Heart right ventricle (tissue), 16 donors: Measurements from ENCODE around the gene AMACR. TPM values are rescaled to one million over a fixed set of nuclear protein-coding genes. Genes with fewer than 3 reads are reported as not detected.
A peak's percentile ranks its signal among the peaks of the same experiment; 100 is the strongest.

ENCODE experiments used
- ATAC-seq, 8 donors: fragments of 200-7000 bp; cut with Tn5 transposase; one replicate each; pipeline ENCODE4 v1.9.1; 2020; ENCODE audit warnings: mild to moderate bottlenecking in 8 of 8, moderate library complexity in 8 of 8, moderate number of reproducible peaks in 1 of 8
- DNase-seq, 2 donors: peaks; one replicate each; pipeline ENCODE4 v3.0.0-alpha.2; 2020
- H3K27ac ChIP-seq, 10 donors: fragments of 200-600 bp; sonication (generic) in 2 of 10; one replicate each; pipeline versions ENCODE4 v1.5.0 to v1.8.0; 2020 to 2022; ENCODE audit warnings: mild to moderate bottlenecking in 3 of 10
- H3K27me3 ChIP-seq, 7 donors: fragments of 200-600 bp; one replicate each; pipeline ENCODE4 v1.8.0; 2021 to 2022; ENCODE audit warnings: mild to moderate bottlenecking in 2 of 7
- H3K36me3 ChIP-seq, 9 donors: fragments of 200-600 bp; sonication (generic) in 1 of 9; one replicate each; pipeline versions ENCODE4 v1.5.0 to v1.8.0; 2020 to 2022; ENCODE audit warnings: mild to moderate bottlenecking in 2 of 9
- H3K4me1 ChIP-seq, 9 donors: fragments of 200-600 bp; sonication (generic) in 1 of 9; one replicate each; pipeline versions ENCODE4 v1.5.0 to v1.8.0; 2020 to 2022; ENCODE audit warnings: mild to moderate bottlenecking in 4 of 9
- H3K4me3 ChIP-seq, 10 donors: fragments of 200-600 bp; sonication (generic) in 2 of 10; one replicate each; pipeline versions ENCODE4 v1.5.0 to v1.8.0; 2020 to 2022; ENCODE audit warnings: mild to moderate bottlenecking in 7 of 10, moderate library complexity in 2 of 10
- H3K9me3 ChIP-seq, 11 donors: fragments of 200-600 bp in 10 of 11; sonication (generic) in 2 of 11; one replicate each; pipeline versions ENCODE4 v1.5.0 to v1.8.0; 2013 to 2022; ENCODE audit warnings: mild to moderate bottlenecking in 2 of 11, control low read depth in 1 of 11, moderate library complexity in 1 of 11
- WGBS, 2 donors: extraction: QIAGEN DNeasy Blood & Tissue Kit; methylation state at CpG; one replicate each; pipeline ENCODE4 v1.1.7; 2013; ENCODE audit warnings: inconsistent platforms in 1 of 2; 5-methylcytosine and 5-hydroxymethylcytosine counted together
- intact Hi-C, 10 donors: fragments of 100-400 bp; cut with DNase I; formaldehyde crosslinking; loops; one replicate each; pipeline versions ENCODE4 v1.11.1 to v1.14.2; 2022
- polyA plus RNA-seq, 2 donors: library from polyadenylated mRNA; stranded (reverse); fragments of 200-250 nt; gene quantifications; one replicate each; pipeline ENCODE4 v1.2.3, GENCODE V29; 2013
- total RNA-seq, 10 donors: library from RNA; stranded (reverse); fragmentation: NEBNext Ultra II Directional in 3 of 10; extraction: Animal tissue kit (Norgen Biotek cat#: 25700) in 3 of 10; gene quantifications; one replicate each; pipeline versions ENCODE4 v1.2.1 to v1.2.4, GENCODE V29; 2021 to 2023
- TF ChIP-seq, protein P1 (sequence below), 9 donors: fragments of 200-600 bp; sonication (generic) in 2 of 9; IDR thresholded peaks; one replicate each; pipeline versions ENCODE4 v1.5.0 to v1.8.0; 2021 to 2022; ENCODE audit warnings: antibody characterized with exemption in 9 of 9, mild to moderate bottlenecking in 5 of 9, moderate library complexity in 1 of 9
- donor health status: Arrhythmogenic right ventricular cardiomyopathy.
- donor health status: ischemic (EF 13 %, LVEDD 7.1; RV severe dilation, severe dysfunction).
- donor health status: healthy with polysubstance abuse.
- donor health status: DM: no; HTN: yes; CAD: no.
- donor health status: DM: no; HTN: no; CAD: no.
- donor health status: ischemic (EF 25% LVEDD 6.9; RV normal size, moderate dysfunction).
- donor health status: ischemic (EF 25% LVEDD 5.7; RV mildly dilated, moderate dysfunction).
- donor health status: healthy.
- donor health status: DM: yes; HTN: yes; CAD: no.
- donor health status: Ischemic cardiomyopathy.
- donor health status: ischemic (EF 35%, LVEDD 5.7; RV mildly dilated, moderate dysfunction).
- donor health status: nonischemic (EF 11% LVEDD 7.7; RV severe dilation, severe dysfunction).
- donor health status: DM: yes; HTN: yes; CAD: no.
- donor health status: PGD.
- donor health status: ischemic (EF 29% LVEDD 5.4; RV normal size, mild dysfunction).
- donor health status: nonischemic (EF 23%, LVEDD 6.1; RV moderate dilation, normal function).

AMACR gene
- total and polyA plus RNA-seq, 12 donors: 3.0 to 16.2 (median 8.8) TPM

DNA sequence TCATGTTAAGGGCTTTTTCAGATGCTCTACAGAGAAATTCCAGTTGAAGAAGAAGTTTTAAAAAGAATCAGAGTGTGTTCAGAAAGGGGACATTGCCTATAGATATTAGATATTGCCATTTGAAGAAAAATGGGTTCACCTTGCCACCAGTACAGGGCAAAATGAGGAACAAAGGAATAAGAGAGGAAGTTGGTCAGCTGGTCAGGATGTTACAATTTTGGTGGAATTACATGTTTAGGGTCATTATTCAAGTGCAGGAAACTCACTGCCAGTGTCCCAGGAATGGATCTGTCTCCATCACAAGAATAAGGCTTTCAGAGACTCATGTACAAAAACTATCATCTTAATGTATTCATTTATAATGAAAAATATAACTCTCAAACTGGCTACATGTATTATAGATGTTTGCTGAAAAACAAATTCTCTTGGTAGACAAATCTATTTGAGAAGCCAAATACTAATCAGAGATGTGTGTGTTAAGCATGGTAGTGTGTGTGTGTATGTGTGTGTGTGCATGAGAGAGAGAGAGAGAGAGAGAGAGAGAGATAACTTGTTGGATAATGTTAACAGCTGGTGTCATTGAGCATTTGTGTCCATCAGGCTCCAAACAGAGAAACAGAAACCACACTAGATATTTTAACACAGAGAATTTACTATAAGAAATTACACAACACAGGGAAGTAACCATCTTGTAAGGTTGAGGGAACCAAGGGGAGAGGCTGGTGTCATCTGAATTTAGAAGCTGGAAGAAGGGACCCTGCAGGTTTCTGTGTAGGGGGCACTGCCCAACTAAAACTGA is 40.1 kb upstream of the AMACR start:
- Histone ChIP-seq H3K27ac (no peak overlapping the region), H3K27me3 (no peaks in the 10 kb centered on the region), H3K36me3 (peaks cover 0 to 16% (median 0%) of the 10 kb centered on the region in 9 donors), H3K4me3 (no peak overlapping the region), H3K9me3 (no peaks in the 10 kb centered on the region), H3K4me1 (peaks cover 7 to 55% (median 35%) of the 10 kb centered on the region in 9 donors)
- intact Hi-C loops: no loop called here
- ATAC-seq: no peak
- TF ChIP-seq, protein P1, sequence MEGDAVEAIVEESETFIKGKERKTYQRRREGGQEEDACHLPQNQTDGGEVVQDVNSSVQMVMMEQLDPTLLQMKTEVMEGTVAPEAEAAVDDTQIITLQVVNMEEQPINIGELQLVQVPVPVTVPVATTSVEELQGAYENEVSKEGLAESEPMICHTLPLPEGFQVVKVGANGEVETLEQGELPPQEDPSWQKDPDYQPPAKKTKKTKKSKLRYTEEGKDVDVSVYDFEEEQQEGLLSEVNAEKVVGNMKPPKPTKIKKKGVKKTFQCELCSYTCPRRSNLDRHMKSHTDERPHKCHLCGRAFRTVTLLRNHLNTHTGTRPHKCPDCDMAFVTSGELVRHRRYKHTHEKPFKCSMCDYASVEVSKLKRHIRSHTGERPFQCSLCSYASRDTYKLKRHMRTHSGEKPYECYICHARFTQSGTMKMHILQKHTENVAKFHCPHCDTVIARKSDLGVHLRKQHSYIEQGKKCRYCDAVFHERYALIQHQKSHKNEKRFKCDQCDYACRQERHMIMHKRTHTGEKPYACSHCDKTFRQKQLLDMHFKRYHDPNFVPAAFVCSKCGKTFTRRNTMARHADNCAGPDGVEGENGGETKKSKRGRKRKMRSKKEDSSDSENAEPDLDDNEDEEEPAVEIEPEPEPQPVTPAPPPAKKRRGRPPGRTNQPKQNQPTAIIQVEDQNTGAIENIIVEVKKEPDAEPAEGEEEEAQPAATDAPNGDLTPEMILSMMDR (IDR thresholded peaks at IDR 0.05): no peak
- DNase-seq: no peak

DNA sequence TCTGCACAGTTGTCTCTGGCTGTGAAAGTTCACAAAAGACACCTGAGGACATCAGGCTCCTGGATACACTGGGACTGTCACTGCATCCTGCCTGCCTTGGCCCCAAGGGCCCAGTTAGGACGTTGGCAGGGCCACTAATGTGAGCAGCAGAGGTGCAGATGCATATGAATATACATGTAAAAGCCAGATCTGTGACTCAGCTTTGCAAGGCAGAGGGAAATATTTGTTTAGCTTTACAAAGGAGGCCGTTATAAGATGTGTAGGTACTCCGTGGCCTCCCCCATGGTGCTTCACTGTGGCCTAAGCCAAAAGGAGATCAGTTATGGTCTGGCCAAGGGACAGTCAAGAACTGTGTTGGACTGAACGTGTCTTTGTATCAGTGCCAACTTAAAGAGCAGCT is 39.3 kb upstream of the AMACR start:
- DNase-seq (no peak), ATAC-seq (peak in 1 of 8 donors; percentile 43)
- TF ChIP-seq, protein P1 (IDR thresholded peaks at IDR 0.05): no peak
- Histone ChIP-seq H3K27me3 (no peaks in the 10 kb centered on the region), H3K9me3 (no peaks in the 10 kb centered on the region), H3K27ac (no peak overlapping the region), H3K4me3 (no peak overlapping the region), H3K4me1 (peaks cover 7 to 55% (median 31%) of the 10 kb centered on the region in 9 donors), H3K36me3 (peaks cover 0 to 16% (median 0%) of the 10 kb centered on the region in 9 donors)
- intact Hi-C loops: no loop called here
- WGBS, 2 donors: 58 to 68% methylated on average over 4 of the region's 4 CpGs

DNA sequence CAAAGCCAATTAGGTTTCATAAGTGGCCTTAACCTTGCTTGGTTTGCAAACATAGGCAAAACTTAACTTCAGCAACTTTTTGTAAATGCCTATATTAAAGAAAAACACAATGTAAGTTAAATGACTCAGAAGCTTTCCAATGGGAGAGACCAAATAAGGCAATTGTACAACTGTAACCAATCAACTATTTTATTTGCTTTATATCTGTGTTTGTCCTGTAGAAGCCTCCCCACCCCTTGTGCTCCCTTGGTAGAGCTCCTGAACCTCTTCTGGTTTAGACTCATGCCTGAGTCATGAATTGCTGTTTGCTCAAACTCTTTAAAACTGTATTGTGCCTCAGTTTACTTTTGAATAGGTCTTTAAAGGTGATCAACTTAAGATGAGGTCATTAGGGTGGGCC is 38.1 kb upstream of the AMACR start:
- Histone ChIP-seq H3K4me3 (no peak overlapping the region), H3K4me1 (peaks cover 10 to 59% (median 35%) of the 10 kb centered on the region in 9 donors), H3K36me3 (peaks cover 0 to 12% (median 0%) of the 10 kb centered on the region in 9 donors), H3K27ac (no peak overlapping the region), H3K9me3 (no peaks in the 10 kb centered on the region), H3K27me3 (no peaks in the 10 kb centered on the region)
- no peak for ATAC-seq
- TF ChIP-seq, protein P1 (IDR thresholded peaks at IDR 0.05): no peak
- intact Hi-C loops: no loop called here
- DNase-seq: no peak

DNA sequence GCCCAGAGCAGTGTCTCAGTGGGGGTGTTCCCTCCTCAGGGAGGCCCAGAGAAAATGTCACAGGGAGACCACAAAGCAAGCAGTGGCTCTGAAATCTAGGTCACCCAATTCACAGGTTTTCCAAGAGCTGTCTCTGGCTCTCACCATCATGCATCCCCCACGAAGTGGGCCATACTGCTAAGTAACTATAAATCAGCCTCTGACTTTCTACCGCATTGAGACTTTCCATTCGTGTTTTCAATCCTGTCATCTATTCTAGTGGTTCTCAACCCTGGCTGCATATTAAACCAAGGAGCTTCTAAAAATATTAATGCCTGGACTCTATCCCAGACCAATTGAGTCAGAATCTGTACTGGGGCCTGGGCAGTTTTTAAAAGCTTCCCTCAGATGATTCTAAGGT is 37.2 kb upstream of the AMACR start:
- Histone ChIP-seq H3K27me3 (no peaks in the 10 kb centered on the region), H3K4me3 (no peak overlapping the region), H3K4me1 (peaks cover 10 to 64% (median 35%) of the 10 kb centered on the region in 9 donors), H3K27ac (peak overlapping the region in 7 of 10 donors; percentile 28 to 54 (median 40)), H3K9me3 (no peaks in the 10 kb centered on the region), H3K36me3 (peaks cover 0 to 8% (median 0%) of the 10 kb centered on the region in 9 donors)
- ATAC-seq (peak in 6 of 8 donors; percentile 56 to 82 (median 78)), DNase-seq (no peak)
- intact Hi-C loops: no loop called here
- WGBS, 2 donors: 44 to 62% methylated on average over 3 of the region's 3 CpGs
- TF ChIP-seq, protein P1 (IDR thresholded peaks at IDR 0.05): no peak
